Activated T-helper 9 cell treated with anti-CD3 and anti-CD28 coated beads, Interleukin-2, amount 50 U/mL, for 16 hours (primary cell): Measurements from ENCODE around the gene MYLK3.
"Not testable (repeated sequence)": the region's sequence is repeated elsewhere in the genome, so short reads cannot be mapped to it uniquely, and the experiment has no call there.

Source experiments
- DNase-seq: peaks from one replicate; pipeline ENCODE4 v3.0.0-alpha.2; 2020; ENCODE audit warnings: low read depth

MYLK3 gene

GRCh38 chr16:46747777-46748651, at the start of gene MYLK3:
Gene MYLK3 (minus strand): TSS chr16:46748344. CDS start chr16:46748193, 151 bp downstream.
- no peak for DNase-seq

- no peak for DNase-seq
These were observed 49.4 kb upstream of the MYLK3 start for GRCh38 chr16:46797501-46797900.

- no peak for DNase-seq
These were observed 48.7 kb upstream of the MYLK3 start for GRCh38 chr16:46796764-46797269.

GRCh38 chr16:46793841-46794240, 45.7 kb upstream of the MYLK3 start:
- no peak for DNase-seq

- DNase-seq, result no peak
These were observed 42.6 kb upstream of the MYLK3 start for GRCh38 chr16:46790599-46791270.

GRCh38 chr16:46789499-46790414, 41.6 kb upstream of the MYLK3 start:
- peak; percentile 65 for DNase-seq

GRCh38 chr16:46788891-46789474, 40.8 kb upstream of the MYLK3 start:
- no peak for DNase-seq

GRCh38 chr16:46787909-46788308, 39.8 kb upstream of the MYLK3 start:
- no peak for DNase-seq

GRCh38 chr16:46785076-46785845, 37.1 kb upstream of the MYLK3 start:
- DNase-seq, result no peak

GRCh38 chr16:46784569-46784968, 36.4 kb upstream of the MYLK3 start:
- not testable (repeated sequence) for DNase-seq

- no peak for DNase-seq
These were observed 35.7 kb upstream of the MYLK3 start for GRCh38 chr16:46783800-46784199.

GRCh38 chr16:46782320-46782719, 34.2 kb upstream of the MYLK3 start:
- DNase-seq, result no peak

GRCh38 chr16:46777804-46778203, 29.7 kb upstream of the MYLK3 start:
- no peak for DNase-seq

GRCh38 chr16:46775214-46775613, 27.1 kb upstream of the MYLK3 start:
- DNase-seq, result no peak

- no peak for DNase-seq
These were observed 26.6 kb upstream of the MYLK3 start for GRCh38 chr16:46774743-46775177.

- no peak for DNase-seq
These were observed 24.3 kb upstream of the MYLK3 start for GRCh38 chr16:46772463-46772862.

- DNase-seq, result no peak
These were observed 20.7 kb upstream of the MYLK3 start for GRCh38 chr16:46768809-46769208.

- no peak for DNase-seq
These were observed 16.9 kb upstream of the MYLK3 start for GRCh38 chr16:46765050-46765449.

GRCh38 chr16:46763147-46763546, 15.0 kb upstream of the MYLK3 start:
- DNase-seq, result no peak

- no peak for DNase-seq
These were observed 14.4 kb upstream of the MYLK3 start for GRCh38 chr16:46762583-46762982.

GRCh38 chr16:46759309-46759708, 11.2 kb upstream of the MYLK3 start:
- no peak for DNase-seq
